ENCODE measurements around the gene TBC1D10A.
A peak's percentile ranks its signal among the peaks of the same experiment; 100 is the strongest.

TBC1D10A gene

DNA sequence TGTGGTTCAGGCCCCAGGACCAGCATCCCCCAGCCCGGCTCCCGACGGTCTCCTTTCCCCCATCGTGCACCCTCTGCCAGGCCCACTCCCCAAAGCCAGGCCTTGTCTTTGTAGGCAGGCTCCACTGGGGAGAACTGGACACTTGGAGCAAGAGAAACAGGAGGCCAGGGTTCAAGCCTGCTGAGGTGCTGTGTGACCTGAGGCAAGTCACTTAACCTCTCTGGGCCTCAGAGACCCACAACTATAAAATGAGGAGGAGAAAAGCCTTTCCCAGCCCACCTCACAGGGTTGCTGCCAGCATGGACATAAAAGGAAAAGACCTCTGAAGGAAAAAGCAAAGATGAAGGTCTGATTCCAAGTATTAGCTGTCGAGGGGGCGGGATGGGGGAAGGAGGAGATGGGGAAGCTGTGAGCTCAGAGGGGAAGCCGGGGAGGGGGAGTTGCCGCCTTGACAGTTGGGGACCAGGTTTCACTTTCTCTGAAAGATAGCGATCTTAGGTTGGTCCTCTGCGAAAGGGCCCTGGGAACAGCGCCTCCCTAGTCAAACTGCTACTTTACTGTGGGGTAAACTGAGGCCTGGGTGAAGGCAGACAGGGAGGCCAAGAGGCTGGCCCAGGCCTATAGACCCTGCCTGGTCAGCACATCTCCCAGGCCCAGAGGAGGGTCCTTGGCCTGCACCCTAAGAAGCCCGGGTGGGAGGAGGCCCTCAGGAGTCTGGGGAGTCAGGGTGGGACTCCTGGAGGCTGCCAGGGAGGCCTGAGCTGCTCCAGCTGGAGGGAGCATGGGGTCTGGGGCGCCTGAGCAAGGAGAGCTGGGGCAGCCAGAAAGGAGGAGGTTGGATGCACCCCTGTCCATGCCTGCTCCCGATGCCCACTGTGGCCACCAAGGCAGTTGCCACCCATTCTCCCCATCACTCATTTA lies 59.1 kb downstream of the TBC1D10A start:
- no peak for DNase-seq (ENCODE audit: low spot score)

DNA sequence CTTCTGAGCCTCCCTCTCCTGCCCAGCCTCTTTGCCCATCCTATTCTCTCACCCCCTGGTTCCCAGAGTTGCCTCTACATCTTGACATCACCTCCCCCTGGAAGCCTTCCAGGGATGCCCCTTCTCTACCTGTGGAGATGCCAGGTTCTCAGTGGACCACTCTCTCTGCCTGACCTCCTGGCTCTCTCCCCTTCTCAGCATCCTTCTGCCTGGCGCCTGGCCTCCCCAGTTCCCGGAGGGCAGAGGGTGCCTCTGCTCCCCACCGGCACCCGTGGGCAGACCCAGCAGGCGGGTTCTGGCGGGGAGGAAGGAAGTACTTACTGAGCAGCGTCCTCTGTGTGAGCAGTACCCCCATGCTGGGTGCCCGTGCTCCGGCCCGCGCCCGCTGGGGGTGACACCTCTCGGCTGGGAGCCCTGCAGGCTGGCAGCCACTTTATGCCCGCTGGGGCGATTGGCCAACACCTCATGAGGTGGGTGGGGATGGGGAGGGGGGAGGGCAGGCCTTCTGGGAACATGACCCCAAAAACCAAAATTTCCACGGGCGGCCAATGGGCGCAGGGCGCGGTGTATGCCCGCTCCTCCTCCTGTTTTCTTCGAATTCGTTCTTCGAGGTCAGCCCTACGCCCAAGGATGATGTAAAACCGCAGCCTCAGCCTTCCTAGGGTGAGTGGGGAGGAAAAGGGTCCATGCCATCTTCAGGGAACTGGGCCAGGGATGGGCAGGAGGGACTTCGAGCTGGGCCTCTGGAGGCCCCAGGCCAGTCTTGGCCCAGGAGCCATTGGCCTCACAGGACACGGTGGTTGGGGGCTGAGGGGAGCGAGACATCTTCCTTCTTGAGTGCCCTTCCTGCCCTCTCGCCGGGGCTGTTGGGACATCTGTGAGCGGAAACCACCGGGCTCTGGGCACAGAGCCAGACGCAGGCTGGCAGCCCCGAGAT lies 60.0 kb downstream of the TBC1D10A start, which contains the start of gene OSM:
TSS of gene OSM (minus strand) at position 407 of the 937 bp plus-strand sequence. CDS start at position 355, 52 bp downstream.
- no peak for DNase-seq (ENCODE audit: low spot score)

DNA sequence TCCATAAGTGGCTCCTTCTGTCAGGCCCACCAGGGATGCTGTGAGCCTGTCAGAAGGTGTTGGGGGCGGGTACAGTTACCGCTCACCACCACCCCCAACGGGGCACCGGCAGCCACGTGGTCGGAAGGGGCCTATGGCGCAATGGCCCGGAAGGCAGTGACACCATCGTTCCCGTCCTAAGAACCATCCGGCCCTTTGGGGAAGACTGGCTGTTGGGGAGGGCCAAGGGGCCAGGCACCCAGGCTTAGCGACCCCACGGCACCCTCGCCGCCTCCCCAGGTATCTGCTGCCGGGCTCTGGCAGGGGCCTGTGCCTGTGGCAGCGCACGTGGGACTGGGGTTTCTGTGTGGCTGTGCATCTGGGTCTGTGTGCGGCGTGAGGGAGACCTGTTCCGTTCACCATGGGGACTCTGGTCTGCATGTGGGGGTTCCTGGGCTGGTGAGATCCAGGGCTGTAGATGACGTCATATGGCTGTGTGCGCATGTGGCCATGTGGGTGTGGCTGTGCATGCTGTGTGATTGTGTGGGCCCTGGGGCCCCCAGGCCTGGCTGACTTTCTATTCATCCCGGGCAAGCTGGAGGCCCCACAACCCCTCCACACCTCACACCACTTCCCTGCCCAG lies 60.8 kb downstream of the TBC1D10A start:
- DNase-seq (ENCODE audit: low spot score), result peak; percentile 35

DNA sequence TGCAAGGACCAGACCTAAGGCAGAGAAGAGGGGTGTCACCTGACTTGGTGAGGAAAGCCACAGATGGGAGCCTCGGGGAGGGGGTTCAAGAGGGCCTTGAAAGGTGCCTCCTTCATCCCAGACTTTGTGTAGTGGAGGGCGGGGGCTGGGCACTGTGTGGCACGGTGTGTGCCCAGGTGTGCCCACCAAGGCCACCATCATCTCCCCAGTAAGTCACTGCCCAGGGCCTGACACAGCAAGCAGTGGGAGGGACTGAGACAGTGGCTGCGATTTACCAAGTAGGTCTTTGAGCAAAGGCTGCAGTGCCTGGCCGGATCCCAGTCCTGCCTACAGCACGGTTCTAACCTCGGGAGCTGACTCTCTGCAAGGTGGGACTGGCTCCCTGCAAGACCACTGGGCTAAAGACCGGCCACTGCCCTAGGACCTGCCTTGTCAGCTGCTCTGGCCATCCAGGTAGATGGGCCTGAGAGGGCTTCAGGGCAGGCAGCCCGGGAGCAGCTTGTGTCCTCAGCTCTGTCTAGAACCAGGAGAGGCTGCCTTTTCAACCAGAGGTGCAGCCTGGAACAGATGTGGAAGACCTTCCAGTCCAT lies 61.5 kb downstream of the TBC1D10A start:
- no peak for DNase-seq (ENCODE audit: low spot score)

DNA sequence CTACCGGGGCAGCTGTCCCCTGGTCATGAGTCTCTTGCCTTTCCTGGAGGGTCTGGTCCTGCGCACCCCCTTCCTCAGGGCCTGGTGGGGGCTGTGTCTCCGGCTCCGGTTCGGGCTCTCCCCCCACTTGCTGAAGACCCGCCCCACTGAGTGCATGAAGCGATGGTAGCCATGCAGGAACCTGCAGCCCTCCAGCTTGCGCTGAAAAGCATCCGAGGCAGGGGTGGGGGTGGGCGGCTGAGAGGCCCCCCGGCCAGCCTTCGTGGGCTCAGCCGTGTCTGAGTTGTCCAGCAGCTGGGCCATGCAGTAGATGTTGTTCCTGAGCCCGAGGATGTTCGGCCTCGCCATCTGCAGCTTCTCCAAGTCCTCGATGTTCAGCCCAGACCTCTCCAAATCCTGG lies 62.9 kb downstream of the TBC1D10A start:
- DNase-seq (ENCODE audit: low spot score), result no peak

DNA sequence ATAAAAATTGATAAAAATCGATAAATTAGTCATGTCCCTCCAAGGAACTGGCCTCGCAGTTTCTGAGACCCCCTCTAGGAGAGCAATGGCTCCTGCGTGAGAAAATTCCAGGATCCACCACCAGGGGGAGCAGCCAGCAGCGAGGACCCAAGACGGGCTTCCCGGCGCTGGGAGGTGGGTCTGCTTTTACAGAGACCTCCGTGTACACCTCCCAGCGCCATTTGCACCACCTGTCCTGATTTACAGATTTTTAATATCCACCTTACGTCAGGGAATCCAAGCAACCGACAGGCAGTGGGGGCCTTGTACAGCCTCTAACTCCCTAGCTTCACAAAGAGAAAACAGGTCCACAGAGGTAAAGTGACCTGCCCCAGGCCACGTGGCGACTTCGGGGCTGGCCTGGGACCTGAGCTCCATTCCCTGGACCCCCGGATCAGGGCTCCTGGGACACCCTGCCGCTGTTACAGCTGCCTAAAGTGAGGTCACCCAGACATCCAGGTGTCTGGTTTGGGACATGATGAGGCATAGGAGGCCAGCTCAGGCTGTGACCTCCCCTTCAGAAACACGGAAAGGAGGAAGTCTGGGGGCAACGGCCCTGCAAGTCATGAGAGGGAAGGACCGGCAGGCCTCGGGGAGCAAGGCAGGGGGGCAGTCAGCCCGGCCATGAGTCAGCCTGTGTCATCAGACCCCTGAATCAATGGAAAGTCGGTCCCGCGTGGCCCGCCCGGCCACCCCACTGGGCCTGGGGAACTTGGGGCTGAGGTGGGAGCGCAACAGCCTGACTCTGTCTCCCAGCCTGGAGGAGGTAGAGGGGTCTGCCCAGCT lies 63.6 kb downstream of the TBC1D10A start:
- peak; percentile 78 for DNase-seq (ENCODE audit: low spot score)

DNA sequence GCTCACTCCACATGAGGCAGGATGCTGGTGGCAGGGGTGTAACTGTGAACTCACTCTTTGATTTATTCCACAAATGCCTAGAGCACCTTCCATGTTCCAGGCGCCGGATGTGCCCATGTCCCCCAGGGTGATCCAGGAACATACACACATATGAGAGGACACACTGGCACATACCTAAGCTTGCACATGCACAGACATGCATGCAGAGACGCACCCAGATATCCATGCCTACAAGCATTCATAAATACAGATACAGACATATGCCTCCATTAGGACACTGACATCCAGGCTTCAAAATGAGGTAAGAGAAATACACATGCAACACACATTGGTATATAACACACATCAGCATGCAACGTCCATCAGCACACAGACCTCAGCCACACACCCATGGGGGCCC lies 64.6 kb downstream of the TBC1D10A start:
- no peak for DNase-seq (ENCODE audit: low spot score)

DNA sequence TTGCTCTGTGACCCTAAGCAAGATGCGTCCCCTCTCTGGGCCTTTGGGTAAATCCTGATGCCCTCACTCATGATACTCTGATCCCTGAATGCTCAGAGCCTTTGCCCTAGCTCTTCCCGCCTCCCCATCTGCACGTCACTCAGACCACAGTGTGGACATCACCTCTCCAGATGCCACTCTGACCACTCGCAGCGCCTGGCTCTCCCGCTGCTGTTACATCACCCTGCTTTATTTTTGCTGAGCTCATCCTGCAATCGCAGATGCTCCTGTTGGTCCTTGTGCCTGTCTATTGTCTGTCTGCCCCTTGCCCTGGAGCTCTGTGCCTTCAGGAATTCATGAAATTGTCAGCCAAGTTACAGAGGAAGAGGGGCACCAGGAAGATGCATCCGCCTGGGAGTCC lies 65.6 kb downstream of the TBC1D10A start:
- DNase-seq (ENCODE audit: low spot score), result no peak

DNA sequence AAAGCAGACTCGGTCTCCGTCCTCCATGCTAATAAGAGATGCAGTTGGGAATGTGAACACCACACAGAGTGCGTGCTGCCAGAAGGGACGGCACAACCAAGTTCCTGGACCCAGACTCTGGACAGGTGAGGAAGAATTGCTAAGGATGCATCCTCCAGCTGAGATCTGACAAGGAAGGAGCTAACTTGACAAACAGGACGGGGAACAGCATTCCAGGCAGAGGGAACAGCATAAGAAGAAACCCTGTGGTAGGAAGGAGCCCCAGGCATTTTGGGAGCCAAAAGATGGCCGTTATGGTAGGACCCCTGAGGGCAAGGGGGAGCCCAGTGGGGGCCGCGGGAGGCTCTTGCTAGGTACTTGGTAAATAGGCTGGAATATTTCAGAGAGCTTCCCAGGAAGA lies 66.1 kb downstream of the TBC1D10A start:
- no peak for DNase-seq (ENCODE audit: low spot score)

DNA sequence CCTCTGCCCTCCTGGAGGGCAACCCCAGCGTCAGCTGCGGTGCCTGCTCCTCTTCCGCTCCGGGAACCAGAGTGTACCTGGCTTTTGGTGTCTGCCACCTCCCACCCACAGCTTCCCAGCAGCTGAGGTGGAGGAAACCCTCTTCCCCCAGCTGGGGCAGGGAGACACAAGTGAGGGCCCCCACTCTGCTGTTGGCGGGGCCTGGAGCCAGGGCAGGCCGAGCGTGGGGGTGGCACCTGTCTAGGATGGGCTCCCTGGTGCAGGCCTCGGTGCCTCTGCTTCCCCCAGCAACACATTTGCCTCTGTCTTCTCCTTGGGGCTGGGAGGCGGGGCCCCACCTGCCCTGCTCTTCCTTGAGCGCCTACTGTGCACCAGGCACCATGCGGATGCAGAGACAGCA lies 66.5 kb downstream of the TBC1D10A start:
- no peak for DNase-seq (ENCODE audit: low spot score)

DNA sequence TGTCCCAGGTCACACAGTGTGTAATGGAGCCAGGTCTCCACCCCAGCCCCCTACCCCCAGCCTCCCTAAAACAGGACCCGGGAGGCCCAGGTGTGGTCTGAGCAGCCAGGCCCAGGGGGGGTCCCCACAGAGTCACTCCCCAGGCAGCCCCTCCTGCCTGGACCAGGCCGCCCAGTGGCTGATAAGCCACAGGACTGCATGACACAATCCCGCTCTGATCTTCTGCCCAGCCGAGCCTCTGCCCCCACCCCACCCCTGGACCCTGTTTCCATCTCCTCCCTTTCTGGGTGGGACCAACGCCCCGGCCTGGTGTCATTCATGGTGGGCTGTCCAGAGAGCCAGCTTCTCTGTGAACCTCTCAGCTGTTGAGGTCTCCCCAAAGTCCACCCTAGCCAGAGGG lies 72.4 kb downstream of the TBC1D10A start:
- no peak for DNase-seq (ENCODE audit: low spot score)

DNA sequence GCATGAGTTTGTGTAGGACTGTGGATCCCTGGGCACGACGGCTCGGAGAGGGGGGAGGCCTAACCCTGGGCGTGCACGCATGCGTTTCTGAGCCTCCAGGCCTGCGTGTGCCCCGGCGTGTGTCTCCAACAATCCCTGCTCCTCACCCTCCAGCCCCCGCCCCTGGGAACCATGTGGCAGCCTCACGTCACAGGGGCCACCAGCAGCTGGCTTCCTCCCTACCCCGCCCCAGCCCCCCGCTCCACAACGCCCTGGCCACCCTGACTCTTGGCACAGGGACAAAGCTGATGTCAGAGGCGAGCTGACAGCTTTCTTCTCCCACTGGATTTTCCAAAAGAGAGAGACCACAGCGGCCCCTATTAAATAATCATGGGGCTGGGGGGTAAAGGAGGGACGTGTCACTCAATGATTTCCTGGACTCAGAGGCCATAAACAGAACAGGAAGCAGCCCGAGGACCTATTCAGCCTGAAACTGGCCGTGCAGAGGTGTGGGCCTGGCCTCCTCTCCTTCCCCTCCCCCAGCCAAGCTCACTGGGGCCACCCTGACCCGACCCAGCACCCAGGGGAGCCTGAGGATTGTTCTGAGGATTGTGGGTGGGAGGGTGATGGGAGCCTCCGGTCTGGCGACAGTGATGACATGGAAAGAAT lies 73.4 kb downstream of the TBC1D10A start:
- DNase-seq (ENCODE audit: low spot score), result no peak

DNA sequence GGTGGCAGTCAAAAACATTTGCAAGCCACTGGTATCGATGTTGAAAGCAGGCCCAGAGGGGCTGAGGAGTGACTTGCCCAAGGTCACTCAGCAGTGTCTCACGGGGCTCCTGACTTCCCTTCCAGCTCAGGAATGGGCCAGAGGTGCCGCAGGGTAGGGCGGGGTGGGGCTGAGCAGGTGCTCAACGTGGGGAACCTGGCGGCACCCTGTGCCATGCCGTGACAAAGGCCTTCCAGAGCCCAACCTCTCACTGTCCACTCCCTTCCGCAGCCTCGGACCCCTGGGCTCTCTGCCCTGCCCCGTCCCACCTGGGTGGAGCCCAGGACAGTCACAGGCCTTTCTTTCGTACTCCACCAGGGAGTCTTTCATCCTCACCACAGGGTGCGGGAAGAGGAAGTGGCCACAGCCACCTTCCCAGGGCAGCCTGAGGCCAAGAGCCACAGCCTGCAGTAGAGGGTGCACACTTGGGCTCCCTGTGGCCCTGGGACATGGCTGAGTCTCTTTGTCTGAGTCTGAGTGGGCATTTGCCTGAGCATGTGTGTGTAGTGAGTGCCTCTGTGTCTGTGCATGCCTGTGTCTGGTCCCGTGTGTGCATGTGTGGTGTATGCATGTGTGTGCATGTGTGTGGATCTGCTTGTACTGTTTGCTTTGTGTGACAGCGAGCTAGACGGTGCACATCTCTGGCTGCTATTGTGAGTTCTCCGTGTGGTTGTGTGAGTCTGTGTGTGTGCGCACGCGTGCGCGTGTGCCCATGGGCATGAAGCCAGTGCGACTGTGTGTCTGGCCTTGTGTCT lies 74.1 kb downstream of the TBC1D10A start:
- DNase-seq (ENCODE audit: low spot score), result no peak

DNA sequence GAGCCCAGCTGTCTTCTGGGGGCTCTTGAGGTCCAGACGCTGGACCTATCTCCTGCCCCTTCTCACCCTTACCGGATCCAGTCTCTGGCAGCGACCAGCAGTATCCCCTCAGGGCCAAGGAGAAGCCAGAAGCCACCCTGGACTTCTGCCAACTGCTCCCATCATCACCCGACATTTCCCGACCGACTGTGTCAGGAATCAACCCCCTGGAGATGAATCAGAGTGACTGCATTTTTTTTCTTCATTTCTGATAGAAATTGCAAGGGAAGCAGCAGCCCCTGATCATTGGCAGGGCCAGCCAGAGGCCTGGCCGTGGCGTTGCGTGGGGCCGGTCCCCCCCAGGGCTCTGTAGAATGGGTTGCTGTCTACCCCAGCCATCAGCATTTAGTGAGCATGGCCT lies 75.0 kb downstream of the TBC1D10A start:
- DNase-seq (ENCODE audit: low spot score), result no peak

DNA sequence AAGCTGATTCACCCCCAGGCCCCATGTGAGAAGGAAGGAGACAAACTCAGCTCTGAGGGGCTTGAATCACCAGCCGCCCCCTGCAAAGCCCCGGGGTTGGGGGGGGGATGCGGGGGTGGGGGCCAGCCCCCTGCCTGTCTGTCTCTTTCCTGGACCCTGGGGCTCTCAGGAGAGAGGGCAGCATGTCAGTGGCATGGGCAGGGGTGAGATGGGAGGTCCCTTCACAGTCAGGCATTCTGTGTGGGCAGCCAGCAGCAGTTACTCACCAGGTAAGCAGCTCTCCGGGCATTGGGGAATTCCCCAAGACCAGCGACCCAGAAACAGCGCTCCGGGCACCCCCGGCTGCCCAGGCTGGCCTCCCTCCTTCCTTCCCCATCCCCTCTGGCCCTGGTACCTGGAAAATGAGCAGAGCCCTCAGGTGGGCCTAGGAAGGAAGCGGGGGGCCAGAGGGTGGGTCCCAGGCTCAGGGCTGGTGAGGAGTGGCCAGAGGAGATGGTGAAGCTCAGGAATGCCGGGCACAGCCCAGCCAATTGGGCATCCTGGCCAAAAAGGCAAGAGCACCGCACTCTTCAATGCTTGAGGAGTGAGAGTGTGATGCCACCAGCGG lies 76.0 kb downstream of the TBC1D10A start:
- DNase-seq (ENCODE audit: low spot score), result no peak

DNA sequence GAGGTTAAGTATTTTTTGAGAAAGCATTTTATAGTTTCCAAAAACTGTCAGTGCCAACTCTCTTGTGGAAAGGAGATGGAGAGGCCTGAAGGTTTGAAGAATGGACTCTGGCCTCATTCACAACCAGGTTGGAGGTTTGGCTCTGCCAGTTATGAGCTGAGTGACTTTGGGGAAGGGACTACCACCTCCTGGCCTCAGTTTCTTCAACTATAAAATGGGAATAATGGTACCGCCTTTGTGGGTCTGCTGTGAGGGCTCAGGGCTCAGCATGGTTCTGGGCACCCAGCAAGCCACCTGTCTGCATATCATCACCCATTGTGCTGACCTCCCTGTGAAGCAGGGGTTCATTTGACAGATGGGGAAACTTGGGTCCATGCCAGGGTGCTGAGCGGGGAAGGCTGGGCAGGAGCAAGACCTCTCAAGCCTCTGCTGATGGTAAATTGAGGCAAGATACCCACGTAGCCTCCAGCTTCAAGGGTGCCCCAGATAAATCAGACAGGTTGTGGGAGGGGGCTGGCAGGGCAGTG lies 76.6 kb downstream of the TBC1D10A start:
- DNase-seq (ENCODE audit: low spot score), result no peak

DNA sequence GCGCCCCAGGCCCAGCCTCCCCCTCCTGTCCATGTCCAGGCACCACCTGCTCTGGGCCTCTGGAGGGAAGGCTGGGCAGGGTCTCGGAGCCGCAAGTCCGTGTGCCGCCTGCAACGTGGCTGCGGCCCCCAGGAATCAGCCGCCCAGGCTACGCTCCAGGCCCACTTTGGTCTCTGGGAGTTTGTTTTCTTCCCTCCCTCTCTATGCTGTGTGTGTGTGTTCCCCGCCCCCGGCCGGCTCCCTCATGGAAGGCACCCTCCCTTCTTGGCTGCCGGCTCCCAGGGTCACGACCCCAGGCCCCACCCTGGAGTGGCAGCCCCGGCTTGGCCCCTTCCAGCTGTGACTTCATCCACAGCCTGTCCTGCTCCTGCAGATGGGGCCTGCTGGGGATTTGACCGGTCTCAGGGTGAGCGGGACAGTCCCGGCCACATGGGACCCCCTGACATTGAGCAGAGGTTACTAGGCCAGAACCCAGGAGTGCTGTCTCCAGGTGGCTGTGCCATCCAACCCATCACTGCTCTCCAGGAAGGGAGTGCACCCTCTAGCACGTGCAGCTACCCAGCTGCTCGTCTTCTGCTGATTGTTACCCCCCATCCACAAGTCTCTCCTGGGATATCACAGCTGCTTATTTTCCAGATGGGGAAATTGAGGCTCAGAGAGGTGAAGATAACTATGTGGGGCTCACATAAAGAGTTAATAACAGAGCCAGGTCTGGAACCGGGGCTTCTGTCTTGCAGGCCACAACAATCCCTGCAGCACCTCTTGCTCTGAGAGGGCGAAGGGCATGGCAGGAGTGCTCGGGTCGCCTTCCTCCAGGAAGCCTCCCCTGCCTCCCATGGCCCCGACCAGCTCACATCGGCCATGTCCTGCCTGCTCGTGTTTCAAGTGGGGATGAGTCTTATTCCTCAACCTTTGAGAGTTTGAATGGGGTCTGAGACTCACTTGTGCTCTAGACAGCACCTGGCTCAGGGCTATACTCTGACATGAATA lies 77.4 kb downstream of the TBC1D10A start:
- DNase-seq (ENCODE audit: low spot score), result no peak

Data from SK-N-DZ (cell line).